Measurements from ENCODE around the gene PEAK3.
A peak's percentile ranks its signal among the peaks of the same experiment; 100 is the strongest.

Gene PEAK3

DNA sequence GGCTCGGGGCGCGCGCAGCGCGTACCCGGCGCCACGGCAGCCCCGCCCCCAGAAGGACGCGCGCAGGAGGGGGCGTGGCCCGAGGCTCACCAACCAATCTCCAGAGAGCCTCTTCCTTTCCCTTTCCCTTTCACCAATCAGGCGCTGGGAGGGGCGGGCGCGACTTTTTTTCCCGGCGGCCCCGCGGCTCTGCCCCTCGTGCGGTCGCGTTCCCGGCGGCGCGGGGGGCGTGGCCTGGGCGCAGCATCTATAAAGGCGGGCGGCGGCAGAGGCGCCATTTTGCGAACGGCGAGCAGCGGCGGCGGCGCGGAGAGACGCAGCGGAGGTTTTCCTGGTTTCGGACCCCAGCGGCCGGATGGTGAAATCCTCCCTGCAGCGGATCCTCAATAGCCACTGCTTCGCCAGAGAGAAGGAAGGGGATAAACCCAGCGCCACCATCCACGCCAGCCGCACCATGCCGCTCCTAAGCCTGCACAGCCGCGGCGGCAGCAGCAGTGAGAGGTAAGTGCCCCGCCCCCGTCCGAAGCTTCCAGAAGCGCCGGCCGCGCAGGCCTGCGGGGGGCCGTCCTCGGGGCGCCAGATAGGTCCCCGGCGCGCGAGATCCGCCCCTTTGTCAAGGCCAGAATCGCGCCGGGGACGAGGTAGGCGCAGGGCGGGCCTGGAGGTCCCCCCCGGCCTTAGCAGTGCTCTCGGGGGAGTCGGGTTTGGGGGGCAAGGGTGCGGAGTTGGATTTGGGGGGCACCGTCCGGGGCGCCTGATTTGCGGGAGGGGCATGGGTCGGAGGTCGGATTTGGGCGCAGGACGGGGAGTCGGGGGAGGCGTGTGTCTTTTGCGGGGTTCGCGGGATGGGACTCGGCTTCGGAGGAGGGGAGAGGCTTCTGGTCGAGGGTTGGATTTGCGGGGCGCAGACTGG, 12.5 kb downstream of the PEAK3 start:
- peak; percentile 99 for DNase-seq

DNA sequence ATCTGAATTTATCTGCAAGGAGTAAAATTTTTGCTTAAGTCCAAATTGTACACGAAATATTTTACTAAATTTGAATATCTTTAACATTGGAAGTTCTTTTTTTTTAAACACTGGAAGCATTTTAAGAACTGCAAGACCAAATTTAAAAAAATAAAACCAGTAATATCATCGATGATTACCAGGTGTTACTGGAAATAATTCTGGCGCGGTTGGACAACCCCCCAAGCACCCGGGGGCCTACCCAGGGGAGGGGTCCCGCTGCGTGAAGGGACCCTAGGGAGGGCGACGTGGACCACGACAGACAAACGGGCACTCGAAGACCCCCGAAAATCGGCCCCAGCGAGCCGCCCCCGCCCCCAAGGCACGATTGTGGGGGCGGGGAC, 13.1 kb downstream of the PEAK3 start:
- DNase-seq, result no peak

- no peak for DNase-seq
These were observed 13.5 kb downstream of the PEAK3 start for GRCh38 chr19:2268480-2268830.

DNA sequence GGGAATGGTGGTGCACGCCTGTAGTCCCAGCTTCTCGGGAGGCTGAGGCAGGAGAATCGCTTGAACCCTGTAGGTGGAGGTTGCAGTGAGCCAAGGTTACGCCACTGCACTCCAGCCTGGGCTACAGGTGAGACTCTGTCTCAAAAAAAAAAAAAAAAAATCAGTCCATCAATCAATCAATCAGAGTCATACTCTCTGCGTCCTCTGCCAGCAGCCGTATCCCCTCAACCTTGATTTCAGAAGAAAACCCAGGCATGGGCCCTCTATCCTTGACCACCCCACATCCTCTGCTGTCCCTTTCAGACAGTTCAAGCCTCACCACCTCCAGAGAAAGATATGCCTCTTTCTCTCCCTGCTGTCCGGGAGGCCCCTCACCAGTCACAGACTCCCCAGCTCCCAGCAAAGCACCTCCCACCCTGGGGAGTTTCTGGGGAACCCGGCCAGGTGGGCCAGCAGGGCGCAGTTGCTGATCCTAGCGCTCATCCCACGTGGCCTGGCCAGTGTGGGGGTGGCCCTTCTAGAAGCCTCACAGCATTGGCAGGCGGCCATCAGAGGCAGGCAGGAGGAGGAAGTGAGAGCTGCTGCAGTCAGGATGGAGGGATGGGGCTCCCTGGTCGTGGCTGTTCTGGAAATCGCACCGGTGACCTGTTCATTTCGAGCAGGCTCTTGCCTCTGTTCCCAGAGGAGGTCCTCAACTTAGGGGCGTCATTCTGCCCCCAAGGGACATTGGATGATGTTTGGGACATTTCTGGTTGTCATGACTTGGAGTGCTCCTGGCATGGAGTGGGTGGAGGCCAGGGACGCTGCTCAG, 15.6 kb downstream of the PEAK3 start:
- DNase-seq, result peak; percentile 81

DNA sequence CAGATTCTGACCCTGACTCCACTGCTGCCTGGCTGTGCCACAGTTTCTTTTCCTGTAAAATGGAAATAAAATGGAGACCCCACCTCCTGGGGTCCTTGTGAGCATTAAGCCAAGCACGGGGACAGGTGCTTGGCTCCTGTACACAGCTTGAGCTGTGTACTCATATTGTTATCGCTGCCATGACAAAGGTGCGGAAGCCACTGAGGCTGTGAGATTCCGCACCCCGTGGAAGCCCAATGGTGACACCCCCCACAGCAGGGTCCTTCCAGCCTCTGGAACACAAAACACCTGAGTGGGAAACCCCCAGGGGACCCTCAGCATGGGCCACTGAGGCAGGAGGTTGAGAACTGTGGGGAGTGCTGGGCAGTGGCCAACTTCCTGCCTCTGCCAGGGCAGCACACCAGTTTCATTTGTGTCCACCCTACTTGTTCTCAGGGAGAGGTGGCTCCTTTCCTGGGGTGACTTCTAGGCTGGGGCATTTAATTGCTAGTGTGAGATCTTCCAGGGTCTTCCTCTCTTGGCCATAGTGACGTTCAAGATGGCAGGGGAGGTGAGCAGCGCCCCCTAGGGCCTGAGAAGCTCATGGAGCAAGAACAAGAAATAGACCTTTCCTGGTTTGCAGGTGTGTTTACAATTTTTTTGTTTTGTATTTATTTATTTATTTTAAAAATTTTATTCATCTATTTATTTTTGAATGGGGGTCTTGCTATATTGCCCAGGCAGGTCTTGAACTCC, 20.4 kb downstream of the PEAK3 start:
- DNase-seq, result no peak

GRCh38 chr19:2260341-2260805, 21.6 kb downstream of the PEAK3 start:
- no peak for DNase-seq

- no peak for DNase-seq
These were observed 22.6 kb downstream of the PEAK3 start for GRCh38 chr19:2259336-2259735.

- DNase-seq, result peak; percentile 90
These were observed 25.8 kb downstream of the PEAK3 start, which contains the start of gene JSRP1 for GRCh38 chr19:2255982-2256685. TSS of gene JSRP1 (minus strand) at chr19:2256417. CDS start at chr19:2255314, 1,103 bp downstream.

- peak; percentile 23 for DNase-seq
These were observed 26.7 kb downstream of the PEAK3 start for GRCh38 chr19:2255112-2255845.

DNA sequence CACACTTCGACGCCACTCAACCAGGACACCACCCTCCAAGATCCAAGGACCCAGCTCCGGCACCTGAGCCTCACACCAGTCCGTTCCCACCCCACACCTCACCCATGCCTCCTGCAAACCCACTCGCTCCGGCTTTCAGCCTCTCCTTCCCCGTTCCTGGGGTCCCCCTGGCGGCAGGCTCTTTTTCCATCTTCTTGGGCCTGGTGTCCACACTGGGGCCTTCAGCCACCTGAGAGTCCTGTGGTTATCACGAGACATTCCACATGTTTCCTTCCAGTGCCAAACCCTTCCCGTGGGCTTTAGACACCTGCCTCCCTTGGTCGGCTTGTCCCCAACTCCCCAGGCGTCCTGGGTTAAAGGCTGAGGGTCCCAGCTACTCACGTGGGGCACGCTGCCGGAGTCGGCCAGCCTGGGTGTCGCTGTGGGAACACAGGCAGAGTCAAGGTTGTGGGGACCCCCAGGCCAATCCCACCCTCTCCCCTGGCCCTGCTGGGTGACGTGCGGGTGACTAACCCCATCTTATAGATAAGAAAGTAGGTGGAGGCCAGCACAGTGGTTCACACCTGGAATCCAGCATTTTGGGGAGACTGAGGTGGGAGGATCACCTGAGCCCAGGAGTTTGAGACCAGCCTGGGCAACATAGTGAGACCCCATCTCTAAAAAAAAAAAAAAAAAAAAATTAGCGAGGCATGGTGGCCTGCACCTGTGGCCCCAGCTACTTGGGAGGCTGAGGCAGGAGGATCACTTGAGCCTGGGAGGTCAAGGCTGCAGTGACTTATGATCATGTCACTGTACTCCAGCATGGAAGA, 27.7 kb downstream of the PEAK3 start:
- DNase-seq, result peak; percentile 69

- peak; percentile 28 for DNase-seq
These were observed 28.6 kb downstream of the PEAK3 start for GRCh38 chr19:2253106-2254063.

GRCh38 chr19:2252797-2253105, 29.2 kb downstream of the PEAK3 start:
- peak; percentile 17 for DNase-seq

DNA sequence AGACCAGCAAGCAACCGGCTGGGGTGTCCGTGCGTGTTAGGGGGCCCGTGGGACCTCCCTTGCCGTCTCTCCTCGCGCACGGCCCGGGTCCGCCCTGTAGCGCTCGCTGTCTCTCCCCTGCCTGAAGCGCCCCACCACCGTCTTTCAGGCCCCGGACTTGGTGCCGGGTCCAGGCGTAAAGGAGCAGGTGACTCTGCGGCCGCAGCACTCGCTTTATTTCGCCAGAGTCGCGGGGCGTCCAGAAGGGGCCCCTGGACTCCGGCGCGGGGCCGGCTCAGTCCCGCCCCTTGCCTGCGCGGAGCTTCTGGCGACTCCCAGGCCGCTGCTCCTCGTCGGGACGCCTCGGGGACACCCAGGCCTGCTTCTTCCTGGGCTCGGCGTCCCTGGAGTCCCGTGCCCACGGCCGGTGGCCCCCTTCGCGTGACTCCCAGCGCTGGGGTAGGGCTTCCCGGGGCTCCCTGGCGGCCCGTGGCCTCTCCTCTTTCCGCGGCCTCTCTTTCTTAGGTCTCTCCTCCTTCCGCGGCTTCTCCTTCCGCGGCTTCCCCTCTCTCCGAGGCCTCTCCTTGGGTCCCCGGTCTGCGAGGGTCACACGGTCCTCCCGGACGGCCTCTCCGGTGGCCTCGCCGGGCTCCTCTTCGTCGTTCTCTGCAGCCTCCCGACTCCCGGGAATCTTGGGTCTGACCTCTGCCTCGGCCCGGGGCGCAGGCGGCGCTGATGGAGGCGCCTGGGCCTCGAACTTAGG, 29.7 kb downstream of the PEAK3 start:
- peak; percentile 30 for DNase-seq

DNA sequence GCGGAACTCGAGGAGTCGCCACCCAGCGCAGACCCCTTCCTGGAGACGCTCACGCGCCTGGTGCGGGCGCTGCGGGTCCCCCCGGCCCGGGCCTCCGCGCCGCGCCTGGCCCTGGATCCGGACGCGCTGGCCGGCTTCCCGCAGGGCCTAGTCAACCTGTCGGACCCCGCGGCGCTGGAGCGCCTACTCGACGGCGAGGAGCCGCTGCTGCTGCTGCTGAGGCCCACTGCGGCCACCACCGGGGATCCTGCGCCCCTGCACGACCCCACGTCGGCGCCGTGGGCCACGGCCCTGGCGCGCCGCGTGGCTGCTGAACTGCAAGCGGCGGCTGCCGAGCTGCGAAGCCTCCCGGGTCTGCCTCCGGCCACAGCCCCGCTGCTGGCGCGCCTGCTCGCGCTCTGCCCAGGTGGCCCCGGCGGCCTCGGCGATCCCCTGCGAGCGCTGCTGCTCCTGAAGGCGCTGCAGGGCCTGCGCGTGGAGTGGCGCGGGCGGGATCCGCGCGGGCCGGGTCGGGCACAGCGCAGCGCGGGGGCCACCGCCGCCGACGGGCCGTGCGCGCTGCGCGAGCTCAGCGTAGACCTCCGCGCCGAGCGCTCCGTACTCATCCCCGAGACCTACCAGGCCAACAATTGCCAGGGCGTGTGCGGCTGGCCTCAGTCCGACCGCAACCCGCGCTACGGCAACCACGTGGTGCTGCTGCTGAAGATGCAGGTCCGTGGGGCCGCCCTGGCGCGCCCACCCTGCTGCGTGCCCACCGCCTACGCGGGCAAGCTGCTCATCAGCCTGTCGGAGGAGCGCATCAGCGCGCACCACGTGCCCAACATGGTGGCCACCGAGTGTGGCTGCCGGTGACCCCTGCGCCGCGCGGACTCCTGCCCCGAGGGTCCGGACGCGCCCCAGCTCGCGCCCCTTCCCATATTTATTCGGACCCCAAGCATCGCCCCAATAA, 30.6 kb downstream of the PEAK3 start:
- DNase-seq, result peak; percentile 43

DNA sequence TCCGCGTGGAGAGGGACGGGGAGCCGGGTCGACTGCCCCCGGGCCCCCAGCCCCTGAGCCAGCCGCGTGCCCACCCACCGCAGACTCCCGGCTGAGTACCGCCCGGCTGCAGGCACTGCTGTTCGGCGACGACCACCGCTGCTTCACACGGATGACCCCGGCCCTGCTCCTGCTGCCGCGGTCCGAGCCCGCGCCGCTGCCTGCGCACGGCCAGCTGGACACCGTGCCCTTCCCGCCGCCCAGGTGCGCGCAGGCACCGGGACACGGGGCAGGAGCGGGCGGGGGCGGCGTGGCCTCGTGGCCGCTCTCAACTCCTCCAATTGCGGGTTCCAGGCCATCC, 31.2 kb downstream of the PEAK3 start:
- no peak for DNase-seq

GRCh38 chr19:2249880-2250765, 31.9 kb downstream of the PEAK3 start:
- peak; percentile 40 for DNase-seq
